Breast epithelium (tissue), 3 donors: ENCODE data around the gene AIG1.

Source experiments
- CTCF ChIP-seq, 3 donors: fragments of 450-650 bp; IDR thresholded peaks; one replicate each; pipeline ENCODE4 v1.5.1; 2016 to 2017; ENCODE audit warnings: antibody characterized with exemption in 3 of 3, mild to moderate bottlenecking in 3 of 3, moderate library complexity in 3 of 3
- POLR2A ChIP-seq: fragments of 450-650 bp; IDR thresholded peaks from one replicate; pipeline ENCODE4 v1.6.1; 2016; ENCODE audit warnings: antibody characterized with exemption, mild to moderate bottlenecking, moderate library complexity
- POLR2AphosphoS5 ChIP-seq, 3 donors: sonication (generic); formaldehyde crosslinking; IDR thresholded peaks; one replicate each; pipeline ENCODE4 v1.6.1; 2017; ENCODE audit warnings: antibody characterized with exemption in 3 of 3

GRCh38 chr6:143227675-143228074 is 167.0 kb downstream of the AIG1 start:
- TF ChIP-seq CTCF (IDR thresholded peaks at IDR 0.05) (no peak), POLR2AphosphoS5 (IDR thresholded peaks at IDR 0.05) (no peak), POLR2A (no peak)
